GM18909 (cell line): ENCODE data around the gene DYNLL1.
"Not testable (repeated sequence)": the region's sequence is repeated elsewhere in the genome, so short reads cannot be mapped to it uniquely, and the experiment has no call there.

Experiments
- ATAC-seq: cut with Tn5 transposase; IDR thresholded peaks from one replicate; pipeline ENCODE4 v1.9.1; 2021; ENCODE audit warnings: mild to moderate bottlenecking; ENCODE audit not compliant: unreplicated experiment, poor library complexity

DYNLL1 gene

GRCh38 chr12:120504587-120504986 is 8.7 kb downstream of the DYNLL1 start:
- ATAC-seq, result no peak

DNA sequence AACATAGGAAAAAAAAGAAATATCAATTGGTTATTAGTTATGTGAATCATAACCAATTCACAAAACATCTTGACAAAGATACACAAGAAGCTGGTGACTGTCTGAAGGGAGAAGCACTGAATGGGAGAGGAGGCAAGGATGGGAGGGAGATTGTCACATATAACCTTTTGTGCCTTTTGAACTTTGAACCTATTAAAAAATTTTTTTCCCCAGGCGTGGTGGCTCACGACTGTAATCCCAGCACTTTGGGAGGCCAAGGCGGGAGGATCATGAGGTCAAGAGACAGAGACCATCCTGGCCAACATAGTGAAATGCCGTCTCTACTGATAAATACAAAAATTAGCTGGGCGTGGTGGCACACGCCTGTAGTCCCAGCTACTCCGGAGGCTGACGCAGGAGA is 12.6 kb downstream of the DYNLL1 start:
- no peak for ATAC-seq

DNA sequence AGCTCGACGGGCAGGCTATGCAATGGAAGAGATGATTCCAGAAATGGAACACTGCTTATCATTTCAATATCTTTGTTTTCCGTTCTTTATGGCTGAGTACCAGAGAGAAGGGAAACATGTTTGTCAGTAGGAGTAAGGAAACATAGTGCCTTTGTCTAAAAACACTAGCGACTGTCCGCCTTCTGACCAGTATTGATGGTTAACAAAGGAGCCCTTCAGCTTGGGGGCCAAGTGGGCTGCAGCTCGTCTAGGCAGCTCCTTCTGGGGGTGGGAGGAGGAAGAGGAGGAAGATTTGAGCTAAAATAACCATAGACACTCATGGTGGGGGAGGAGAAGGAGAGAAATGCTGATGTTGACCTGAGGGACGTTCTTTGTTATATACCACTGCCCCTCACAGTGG is 18.1 kb downstream of the DYNLL1 start:
- ATAC-seq, result no peak

GRCh38 chr12:120515496-120515895 is 19.6 kb downstream of the DYNLL1 start:
- ATAC-seq, result no peak

- ATAC-seq, result not testable (repeated sequence)
These were observed 23.4 kb downstream of the DYNLL1 start for GRCh38 chr12:120519324-120519723.

- ATAC-seq, result no peak
These were observed 26.7 kb downstream of the DYNLL1 start for GRCh38 chr12:120522568-120522967.

DNA sequence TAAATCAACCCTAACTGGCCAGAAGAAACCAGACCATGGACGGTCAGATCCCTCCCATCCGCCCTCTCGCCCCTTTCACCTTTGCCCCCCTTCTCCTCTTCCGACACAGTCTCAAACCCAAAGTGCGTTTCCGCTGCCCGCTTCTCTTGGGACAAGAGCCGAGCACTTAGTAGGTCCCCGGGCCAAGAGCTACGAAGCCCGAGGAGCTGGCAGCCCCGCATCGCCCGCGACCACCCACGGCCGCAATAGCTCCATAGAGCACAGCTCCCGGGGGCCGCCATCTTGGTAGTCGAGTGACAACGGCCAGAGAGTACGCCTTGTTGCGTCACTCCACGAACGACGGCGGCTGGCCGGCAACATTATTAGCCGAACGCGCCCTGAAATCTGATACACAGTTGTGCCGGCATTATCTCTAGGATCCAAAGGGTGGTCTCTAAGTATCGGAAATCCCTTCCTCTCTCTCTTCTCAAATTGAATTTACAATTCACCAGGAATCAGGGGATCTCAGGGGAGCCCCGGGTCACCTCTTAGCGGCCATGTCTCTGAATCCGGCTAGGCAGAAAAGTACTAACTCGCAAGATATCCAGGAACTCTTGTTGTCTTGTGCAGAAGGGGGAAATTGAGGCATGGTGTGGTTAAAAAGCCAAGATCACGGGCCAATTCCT is 33.1 kb downstream of the DYNLL1 start, which contains the start of gene COQ5:
TSS of gene COQ5 (minus strand) at position 298 of the 665 bp plus-strand sequence. CDS start at position 281, 17 bp downstream.
- ATAC-seq, result peak; percentile 85

- ATAC-seq, result no peak
These were observed 33.9 kb downstream of the DYNLL1 start for GRCh38 chr12:120529641-120530417.

- not testable (repeated sequence) for ATAC-seq
These were observed 34.5 kb downstream of the DYNLL1 start for GRCh38 chr12:120530418-120530761.

GRCh38 chr12:120532701-120533238 is 36.9 kb downstream of the DYNLL1 start:
- ATAC-seq, result no peak

DNA sequence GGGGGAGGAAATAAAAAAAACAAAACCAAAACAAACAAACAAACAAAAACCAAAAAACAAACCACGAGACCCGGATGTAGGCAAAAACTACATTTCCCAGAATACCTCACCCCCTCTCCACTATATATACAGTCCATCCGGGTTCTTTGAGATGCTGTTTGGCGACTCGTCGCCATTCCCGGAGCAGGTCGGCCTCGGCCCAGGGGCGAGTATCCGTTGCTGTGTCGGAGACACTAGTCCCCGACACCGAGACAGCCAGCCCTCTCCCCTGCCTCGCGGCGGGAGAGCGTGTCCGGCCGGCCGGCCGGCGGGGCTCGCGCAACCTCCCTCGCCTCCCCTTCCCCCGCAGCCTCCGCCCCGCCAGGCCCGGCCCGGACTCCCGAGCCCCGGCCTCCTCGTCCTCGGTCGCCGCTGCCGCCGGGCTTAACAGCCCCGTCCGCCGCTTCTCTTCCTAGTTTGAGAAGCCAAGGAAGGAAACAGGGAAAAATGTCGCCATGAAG is 38.3 kb downstream of the DYNLL1 start, which contains the start of gene RNF10:
TSS of gene RNF10 (plus strand) at position 154 of the 500 bp plus-strand sequence. CDS start 456 bp downstream, outside the sequence.
- ATAC-seq, result peak; percentile 70

DNA sequence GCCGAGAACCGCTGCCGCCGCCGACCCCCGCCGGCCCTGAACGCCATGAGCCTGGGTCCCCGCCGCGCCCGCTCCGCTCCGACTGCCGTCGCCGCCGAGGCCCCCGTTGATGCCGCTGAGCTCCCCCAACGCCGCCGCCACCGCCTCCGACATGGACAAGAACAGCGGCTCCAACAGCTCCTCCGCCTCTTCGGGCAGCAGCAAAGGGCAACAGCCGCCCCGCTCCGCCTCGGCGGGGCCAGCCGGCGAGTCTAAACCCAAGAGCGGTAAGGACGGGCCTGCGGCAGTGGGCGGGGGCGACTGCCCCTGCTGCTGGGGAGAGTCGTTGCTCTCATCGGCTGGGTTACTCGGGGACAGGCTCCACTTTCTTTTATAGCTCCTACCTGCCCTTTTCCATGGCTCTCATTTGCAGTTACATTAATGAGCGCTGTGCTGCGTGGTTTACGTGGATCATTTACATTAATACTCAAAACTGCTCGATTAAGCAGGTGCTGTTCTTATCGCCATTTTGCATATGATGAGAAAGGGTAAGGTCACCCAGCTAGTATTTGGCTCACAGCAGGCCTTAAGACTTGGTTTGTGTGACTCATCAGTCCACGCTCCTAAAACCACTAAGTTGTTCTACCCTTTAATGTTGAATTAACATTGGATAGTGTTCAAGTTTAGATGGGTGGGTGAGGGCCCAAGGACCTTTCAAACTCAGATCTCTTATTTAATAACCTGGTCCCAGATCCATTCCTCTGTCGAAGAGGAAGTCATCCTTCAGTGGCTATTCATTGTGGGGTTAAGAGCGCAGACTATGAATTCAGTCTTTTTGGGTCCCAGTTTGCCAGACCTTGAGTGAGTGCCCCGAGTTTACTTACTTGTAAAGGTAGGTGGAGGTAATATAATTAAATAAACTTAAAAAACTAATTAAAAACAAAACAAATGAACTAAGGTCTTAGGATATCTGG is 39.1 kb downstream of the DYNLL1 start:
- ATAC-seq, result peak; percentile 37

DNA sequence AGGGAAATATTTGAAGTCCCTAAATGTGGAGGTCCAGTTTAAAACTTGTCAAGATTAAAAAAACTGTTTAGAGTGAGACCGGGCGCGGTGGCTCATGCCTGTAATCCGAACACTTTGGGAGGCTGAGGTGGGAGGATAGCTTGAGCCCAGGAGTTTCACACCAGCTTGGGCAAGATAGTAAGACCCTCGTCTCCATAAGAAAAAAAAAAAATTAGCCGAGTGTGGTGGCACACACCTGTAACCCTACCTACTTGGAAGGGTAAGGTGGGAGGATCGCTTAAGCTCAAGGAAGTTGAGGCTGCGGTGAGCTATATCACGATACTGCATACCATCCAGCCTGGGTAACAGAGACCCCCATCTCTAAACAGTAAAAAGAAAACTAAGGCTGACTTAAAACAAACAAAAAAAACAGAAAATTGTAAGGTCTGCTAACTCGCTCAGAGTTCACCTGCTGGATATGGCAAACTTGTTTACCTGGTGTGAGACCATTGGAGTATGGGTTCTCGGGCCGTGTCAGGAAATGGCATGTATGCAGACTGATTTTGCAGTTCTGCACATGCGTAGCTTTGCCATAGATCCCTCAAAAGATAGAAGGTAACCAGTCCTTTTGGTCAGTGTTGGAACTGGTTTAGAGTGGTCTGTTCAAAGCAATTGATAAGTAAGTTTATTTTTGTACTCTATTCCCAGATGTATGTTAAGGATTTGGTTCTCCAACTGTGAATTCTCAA is 40.3 kb downstream of the DYNLL1 start:
- no peak for ATAC-seq

GRCh38 chr12:120537856-120538220 is 41.9 kb downstream of the DYNLL1 start:
- ATAC-seq, result no peak

DNA sequence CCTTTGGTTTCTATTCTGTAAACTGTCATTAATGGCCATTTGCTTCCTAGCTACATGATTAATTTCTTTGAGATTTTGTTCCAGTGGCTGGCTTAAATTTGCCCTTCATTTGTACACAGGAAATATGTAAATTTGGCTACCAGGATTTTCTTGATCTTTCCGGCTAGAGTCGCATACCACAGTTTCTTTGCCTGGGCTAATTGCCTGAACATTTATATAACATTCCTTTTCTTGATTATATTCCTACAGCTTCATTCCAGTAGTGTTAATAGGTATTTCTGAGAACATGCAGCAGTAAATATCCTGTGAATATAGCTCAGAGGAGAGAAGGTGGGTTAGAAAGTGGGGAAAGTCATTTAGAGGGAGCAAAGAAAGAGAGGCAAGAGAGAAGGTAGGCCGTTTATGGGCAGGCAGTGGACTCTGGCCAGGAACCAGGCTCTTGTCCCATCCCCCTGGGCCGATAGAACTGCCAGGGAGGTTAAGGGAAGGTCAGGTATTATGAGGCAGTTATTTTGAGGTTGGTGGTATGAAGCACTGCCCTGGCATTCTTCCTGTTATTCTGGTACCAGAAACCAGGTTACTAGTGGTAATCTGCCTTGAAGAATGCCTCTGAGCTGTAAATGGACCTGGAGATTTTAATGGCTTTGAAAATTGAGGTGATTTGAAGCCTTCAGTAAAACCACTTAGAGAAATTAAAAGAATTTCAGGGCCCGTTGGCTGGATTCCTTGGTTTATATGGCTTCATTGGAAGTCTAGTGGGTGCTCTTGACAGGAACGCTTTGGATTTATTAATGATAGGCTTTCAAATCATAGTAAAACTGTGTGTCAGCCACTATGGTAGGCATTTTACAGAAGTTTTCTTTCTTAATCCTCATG is 42.6 kb downstream of the DYNLL1 start:
- ATAC-seq, result no peak

- no peak for ATAC-seq
These were observed 43.4 kb downstream of the DYNLL1 start for GRCh38 chr12:120539303-120539702.

GRCh38 chr12:120540445-120540844 is 44.5 kb downstream of the DYNLL1 start:
- no peak for ATAC-seq

DNA sequence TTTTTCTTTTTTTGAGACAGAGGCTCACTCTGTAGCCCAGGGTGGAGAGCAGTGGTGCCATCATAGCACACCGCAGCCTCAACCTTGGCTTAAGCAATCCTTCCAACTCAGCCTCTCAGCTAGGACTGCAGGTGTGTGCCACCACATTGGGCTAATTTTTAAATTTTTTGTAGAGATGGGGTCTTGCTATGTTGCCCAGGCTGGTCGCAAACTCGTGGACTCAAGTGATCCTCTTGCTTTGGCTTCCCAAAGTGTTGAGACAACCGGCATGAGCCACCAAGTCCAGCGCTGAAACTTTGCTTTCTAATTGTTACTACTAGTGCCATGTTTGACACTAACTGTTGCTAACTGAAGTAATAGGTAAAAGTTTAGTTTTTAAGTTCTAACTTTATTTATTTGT is 46.3 kb downstream of the DYNLL1 start:
- ATAC-seq, result no peak

DNA sequence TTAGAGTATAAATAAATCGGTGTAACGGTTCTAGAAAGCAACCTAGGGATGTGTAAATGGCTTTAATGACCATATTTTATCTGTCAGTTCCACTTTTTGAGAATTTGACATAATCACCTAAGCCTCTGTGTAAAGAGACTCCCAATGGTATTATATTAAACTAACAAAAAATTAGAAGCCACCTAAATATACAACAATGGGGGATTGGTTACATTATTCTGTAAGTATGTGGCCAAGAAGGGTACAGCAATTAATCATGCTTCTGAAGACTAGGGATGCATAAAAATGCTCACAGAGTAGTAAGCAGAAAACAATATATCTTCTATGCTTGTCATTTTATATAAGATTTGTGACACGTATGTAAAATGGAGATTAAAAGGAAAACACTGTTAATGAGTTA is 48.8 kb downstream of the DYNLL1 start:
- no peak for ATAC-seq
